Astrocyte of the spinal cord (primary cell): ENCODE data around the gene ALK.
A peak's percentile ranks its signal among the peaks of the same experiment; 100 is the strongest.

Experiments used
- DNase-seq: peaks from one replicate; pipeline ENCODE4 v3.0.0; 2011; ENCODE audit warnings: low read depth, low spot score
- H3K4me3 ChIP-seq: 2 replicates; pipeline ENCODE4 v1.5.1; 2011; ENCODE audit warnings: low read depth, mild to moderate bottlenecking, low read length, moderate library complexity
- CTCF ChIP-seq: IDR thresholded peaks from 2 replicates; pipeline ENCODE4 v1.5.1; 2012; ENCODE audit warnings: low read depth, mild to moderate bottlenecking, low read length, inconsistent platforms
- in situ Hi-C: cut with HindIII; loops from 2 replicates; pipeline ENCODE4 v1.10.0; 2017; ENCODE audit warnings: low sequenced_read_pairs

ALK gene

GRCh38 chr2:29226808-29227207 is 694.6 kb downstream of the ALK start:
- no peak for TF ChIP-seq CTCF
- in situ Hi-C loops = no loop called here
- DNase-seq = no peak
- H3K4me3 ChIP-seq = no peak overlapping the region

GRCh38 chr2:29226375-29226774 is 695.0 kb downstream of the ALK start:
- in situ Hi-C loops = no loop called here
- DNase-seq = no peak
- H3K4me3 ChIP-seq = no peak overlapping the region
- no peak for TF ChIP-seq CTCF

GRCh38 chr2:29225814-29226213 is 695.6 kb downstream of the ALK start:
- no peak for DNase-seq
- peak; percentile 2 for TF ChIP-seq CTCF
- in situ Hi-C loops = no loop called here
- no peak overlapping the region for H3K4me3 ChIP-seq

- in situ Hi-C loops = no loop called here
- DNase-seq = no peak
- TF ChIP-seq CTCF = no peak
Measured at GRCh38 chr2:29224693-29225551, 696.5 kb downstream of the ALK start.

GRCh38 chr2:29223851-29224692 is 697.3 kb downstream of the ALK start:
- peak; percentile 68 for DNase-seq
- H3K4me3 ChIP-seq = no peak overlapping the region
- in situ Hi-C loops = no loop called here
- no peak for TF ChIP-seq CTCF

More at GRCh38 chr2:29224693-29225551, 696.5 kb downstream of the ALK start:
- no peak overlapping the region for H3K4me3 ChIP-seq

- DNase-seq = no peak
- H3K4me3 ChIP-seq = no peak overlapping the region
- TF ChIP-seq CTCF = no peak
- in situ Hi-C loops = no loop called here
Measured at GRCh38 chr2:29223257-29223656, 698.1 kb downstream of the ALK start.
